ENCODE measurements around the gene MYLK3.
"Not testable (repeated sequence)": the region's sequence is repeated elsewhere in the genome, so short reads cannot be mapped to it uniquely, and the experiment has no call there.

The MYLK3 gene

DNA sequence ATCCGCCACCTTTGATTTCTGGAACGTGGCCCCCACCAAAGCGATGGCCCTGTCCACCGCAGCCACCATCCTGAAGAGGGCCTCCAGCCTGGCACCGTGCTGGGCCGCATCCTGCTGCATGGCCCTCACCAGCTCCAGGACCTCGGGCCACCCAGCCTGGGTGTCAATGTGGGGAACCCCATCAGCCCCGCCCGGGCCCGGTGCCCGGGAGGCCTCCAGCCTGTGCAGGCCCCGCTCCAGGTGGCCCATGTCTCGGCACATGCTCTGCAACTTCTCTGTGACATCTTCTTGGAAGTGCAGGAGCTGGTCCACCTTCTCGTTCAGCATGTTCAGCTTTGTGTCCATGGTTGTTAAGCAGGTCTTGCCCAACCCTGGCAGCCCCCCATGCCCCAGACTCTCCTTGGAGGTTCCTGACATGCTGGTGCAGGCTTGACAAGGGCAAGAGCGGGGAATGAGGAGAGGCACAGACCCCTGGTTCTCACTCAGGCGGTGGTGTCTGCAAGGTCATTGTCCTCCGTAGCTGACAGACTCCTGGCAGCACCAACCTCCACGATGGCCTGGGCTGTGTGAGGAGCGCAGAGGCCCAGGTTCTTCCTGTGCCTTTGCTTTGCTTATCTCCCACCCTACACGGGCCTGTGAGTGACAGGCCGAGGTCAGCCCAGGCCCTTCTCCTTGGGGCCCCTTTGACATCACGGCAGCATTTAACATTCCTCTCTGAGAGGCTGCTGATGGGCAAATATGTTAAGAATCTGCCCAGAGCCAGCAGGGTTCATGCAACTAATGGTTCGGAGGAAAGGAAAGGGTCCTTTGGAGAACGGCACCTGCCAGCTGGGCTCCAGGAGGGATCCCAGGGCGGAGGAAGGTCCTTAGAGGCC is at the start of gene MYLK3:
MYLK3 (minus strand) TSS at position 568 of the 875 bp plus-strand sequence; CDS start at position 417, 151 bp downstream.
- DNase-seq (ENCODE audit: low spot score), result no peak

GRCh38 chr16:46797501-46797900 is 49.4 kb upstream of the MYLK3 start:
- DNase-seq (ENCODE audit: low spot score), result no peak

- DNase-seq (ENCODE audit: low spot score), result no peak
Observed at GRCh38 chr16:46796764-46797269, 48.7 kb upstream of the MYLK3 start.

DNA sequence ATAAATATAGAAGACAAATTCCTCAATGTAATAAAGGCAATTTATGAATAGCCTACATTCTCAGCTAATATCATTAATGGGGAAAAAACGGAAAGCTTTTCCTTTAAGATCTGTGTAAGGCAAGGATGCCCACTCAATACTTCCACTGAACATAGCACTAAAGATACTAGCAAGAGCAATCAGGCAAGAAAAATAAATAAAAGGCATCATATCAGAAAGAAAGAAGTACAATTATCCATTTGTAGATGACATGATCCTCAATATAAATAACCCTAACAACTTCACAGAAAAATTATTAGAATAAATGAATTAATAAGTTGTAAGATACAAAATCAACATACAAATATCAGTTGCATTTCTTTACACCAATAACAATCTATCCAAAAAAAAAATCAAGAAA is 45.7 kb upstream of the MYLK3 start:
- no peak for DNase-seq (ENCODE audit: low spot score)

- DNase-seq (ENCODE audit: low spot score), result peak; percentile 50
Observed at GRCh38 chr16:46790599-46791270, 42.6 kb upstream of the MYLK3 start.

- peak; percentile 87 for DNase-seq (ENCODE audit: low spot score)
Observed at GRCh38 chr16:46789499-46790414, 41.6 kb upstream of the MYLK3 start.

DNA sequence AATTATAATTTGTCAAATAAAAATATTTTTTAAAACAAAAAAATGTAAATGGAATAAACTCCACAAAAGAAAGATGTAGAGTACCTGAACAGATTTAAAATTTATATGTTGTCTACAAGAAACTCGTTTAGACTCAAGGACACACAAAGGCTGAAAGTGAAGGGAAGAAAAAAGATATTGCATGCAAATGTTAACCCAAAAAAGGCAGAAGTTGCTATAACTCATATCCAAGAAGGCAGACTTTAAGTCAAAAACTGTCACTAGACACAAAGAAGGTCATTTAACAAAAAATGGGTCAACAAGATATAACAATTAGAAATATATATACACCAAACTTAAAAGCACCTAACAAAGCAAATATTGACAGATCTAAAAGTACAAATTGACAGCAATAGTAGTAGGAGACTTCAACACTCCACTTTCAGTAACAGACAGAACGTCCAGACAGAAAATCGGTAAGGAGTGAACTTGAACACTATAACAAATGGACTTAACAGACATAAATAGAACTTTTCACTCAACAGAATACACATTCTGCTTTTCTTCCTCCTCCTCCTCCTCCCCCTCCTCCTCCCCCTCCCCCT is 40.8 kb upstream of the MYLK3 start:
- peak; percentile 66 for DNase-seq (ENCODE audit: low spot score)

DNA sequence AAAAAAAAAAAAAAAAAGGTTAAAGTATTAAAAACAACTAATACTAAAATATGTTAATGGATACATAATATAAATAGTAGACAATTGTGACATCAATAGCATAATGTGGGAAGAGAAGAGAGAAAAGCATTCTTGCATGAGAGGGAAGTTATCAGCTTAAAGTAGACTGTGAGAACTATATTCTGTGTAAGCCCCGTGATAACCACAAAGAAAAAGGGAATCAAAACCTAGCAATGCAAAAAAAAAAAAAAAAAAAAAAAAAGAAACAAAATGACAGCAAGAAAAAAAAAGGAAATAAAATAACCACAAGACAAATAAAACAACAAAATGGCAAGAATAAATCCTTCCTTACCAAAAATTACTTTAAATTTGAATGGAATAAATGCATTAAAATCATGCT is 39.8 kb upstream of the MYLK3 start:
- peak; percentile 68 for DNase-seq (ENCODE audit: low spot score)

GRCh38 chr16:46785076-46785845 is 37.1 kb upstream of the MYLK3 start:
- DNase-seq (ENCODE audit: low spot score), result no peak

GRCh38 chr16:46784569-46784968 is 36.4 kb upstream of the MYLK3 start:
- not testable (repeated sequence) for DNase-seq (ENCODE audit: low spot score)

DNA sequence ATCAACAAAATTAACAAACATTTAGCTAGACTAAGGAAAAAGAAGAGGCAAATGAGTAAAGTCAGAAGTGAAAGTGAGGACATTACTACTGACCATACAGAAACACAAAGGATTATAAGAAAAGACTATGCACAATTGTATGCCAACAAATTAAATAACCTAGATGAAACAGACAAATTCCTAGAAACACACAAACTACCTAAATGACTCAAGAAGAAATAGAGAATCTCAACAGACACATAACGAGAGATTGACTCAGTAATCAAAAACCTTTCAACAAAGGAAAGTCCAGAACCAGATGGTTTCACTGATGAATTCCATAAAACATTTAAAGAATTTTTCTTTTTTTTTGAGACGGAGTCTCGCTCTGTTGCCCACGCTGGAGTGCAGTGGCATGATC is 35.7 kb upstream of the MYLK3 start:
- no peak for DNase-seq (ENCODE audit: low spot score)

GRCh38 chr16:46782320-46782719 is 34.2 kb upstream of the MYLK3 start:
- DNase-seq (ENCODE audit: low spot score), result no peak

DNA sequence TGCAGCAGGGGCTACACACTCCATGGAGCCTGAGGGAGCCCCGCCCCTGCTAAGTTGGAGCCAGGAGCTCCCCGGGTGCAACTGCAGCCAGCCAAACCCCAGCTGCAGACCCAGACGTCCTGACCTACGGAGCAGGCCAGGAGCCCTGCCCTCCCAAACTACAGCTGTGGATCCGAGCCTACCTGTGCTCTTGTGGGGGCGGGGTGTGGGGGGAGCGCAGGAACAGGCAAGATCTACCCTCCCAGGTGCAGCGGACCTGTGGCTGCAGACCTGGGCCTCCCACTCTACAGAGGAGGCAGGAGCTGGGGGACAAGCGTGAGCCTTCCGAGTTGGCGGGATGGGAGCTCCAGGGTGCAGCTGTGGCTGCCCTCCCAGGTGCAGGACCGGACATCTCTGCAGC is 29.7 kb upstream of the MYLK3 start:
- no peak for DNase-seq (ENCODE audit: low spot score)

DNA sequence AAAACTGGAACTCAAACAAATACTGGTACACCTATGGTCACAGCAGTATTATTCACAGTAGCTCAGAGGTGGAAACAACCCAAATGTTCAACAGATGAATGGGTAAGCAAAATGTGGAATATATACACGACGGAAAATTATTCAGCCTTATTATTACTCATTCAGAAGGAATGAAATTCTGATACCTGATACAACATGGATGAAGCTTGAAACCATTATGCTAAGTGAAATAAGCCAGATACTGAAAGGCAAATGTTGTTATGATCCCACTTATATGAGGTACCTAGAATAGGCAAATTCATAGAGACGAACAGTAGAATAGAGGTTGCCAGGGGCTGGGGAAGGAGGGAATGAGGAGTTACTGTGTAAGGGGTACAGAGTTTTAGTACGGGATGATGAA is 27.1 kb upstream of the MYLK3 start:
- DNase-seq (ENCODE audit: low spot score), result no peak

GRCh38 chr16:46774743-46775177 is 26.6 kb upstream of the MYLK3 start:
- peak; percentile 37 for DNase-seq (ENCODE audit: low spot score)

DNA sequence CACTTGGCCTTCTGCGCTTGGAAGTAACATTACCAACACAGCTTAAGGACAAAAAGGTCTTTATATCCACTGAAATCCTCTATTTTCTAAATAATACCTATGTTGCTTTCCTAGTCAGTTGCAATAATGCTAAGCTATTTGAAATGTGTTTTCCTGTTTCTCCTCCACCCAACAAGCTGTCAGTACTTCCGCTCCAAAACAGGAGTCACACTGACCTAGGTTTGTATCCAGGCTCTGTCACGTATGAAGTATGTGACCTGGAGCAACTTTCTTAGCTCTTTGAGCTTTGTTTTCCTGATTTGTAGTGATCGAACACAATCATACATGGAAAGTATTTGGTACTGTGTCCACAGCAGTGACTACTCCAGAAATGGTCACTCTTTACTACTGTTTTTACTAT is 24.3 kb upstream of the MYLK3 start:
- DNase-seq (ENCODE audit: low spot score), result no peak

DNA sequence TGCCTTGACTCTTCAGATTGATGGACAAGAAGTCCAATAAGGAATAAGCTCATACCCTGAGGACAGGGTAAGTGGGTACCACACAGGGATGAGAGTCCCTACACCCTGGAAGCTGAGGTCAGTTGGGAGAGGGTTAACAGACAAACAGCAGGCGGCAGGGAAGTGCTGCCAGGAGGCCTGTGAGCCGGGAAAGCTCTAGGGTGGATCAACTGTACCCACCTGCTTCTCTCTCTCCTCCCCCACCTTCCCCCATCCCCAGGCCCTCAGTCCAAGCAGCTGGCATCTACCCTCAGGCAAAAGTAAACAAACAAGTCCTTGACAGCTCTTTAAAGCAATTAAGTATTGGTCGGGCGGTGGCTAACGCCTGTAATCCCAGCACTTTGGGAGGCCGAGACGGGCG is 20.7 kb upstream of the MYLK3 start:
- DNase-seq (ENCODE audit: low spot score), result no peak

GRCh38 chr16:46765050-46765449 is 16.9 kb upstream of the MYLK3 start:
- DNase-seq (ENCODE audit: low spot score), result no peak

GRCh38 chr16:46763147-46763546 is 15.0 kb upstream of the MYLK3 start:
- no peak for DNase-seq (ENCODE audit: low spot score)

GRCh38 chr16:46762583-46762982 is 14.4 kb upstream of the MYLK3 start:
- DNase-seq (ENCODE audit: low spot score), result no peak

- no peak for DNase-seq (ENCODE audit: low spot score)
Observed at GRCh38 chr16:46759309-46759708, 11.2 kb upstream of the MYLK3 start.

Measured in NAMALWA (cell line).